ENCODE data around the gene VSTM2A.

Gene VSTM2A

GRCh38 chr7:54615537-54615936 is 73.4 kb downstream of the VSTM2A start:
- no peak for DNase-seq (ENCODE audit: low read depth in 2 of 2)
